GM21528 (cell line): Measurements from ENCODE around the gene CTPS1.
A peak's percentile ranks its signal among the peaks of the same experiment; 100 is the strongest.

Source experiments
- ATAC-seq: cut with Tn5 transposase; IDR thresholded peaks from one replicate; pipeline ENCODE4 v1.9.1; 2021; ENCODE audit warnings: mild to moderate bottlenecking, moderate library complexity; ENCODE audit not compliant: unreplicated experiment, low FRiP score

Gene CTPS1

DNA sequence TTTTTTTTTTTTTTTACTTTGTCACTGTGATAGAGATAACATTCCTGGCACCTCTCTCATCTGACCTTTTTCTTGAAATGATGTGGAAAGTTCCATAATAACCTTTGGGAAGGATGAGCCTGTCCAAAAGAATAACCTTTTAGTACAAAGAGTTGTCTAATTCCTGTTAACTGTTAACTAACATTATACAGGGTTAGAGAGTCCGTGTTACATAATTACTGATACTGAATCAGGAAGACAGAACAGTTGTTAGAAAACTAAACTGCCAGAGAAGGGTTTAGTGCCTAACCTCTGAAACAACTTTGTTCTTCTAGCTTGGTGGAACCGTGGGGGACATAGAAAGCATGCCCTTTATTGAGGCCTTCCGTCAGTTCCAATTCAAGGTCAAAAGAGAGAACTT is 8.8 kb downstream of the CTPS1 start:
- ATAC-seq, result no peak

DNA sequence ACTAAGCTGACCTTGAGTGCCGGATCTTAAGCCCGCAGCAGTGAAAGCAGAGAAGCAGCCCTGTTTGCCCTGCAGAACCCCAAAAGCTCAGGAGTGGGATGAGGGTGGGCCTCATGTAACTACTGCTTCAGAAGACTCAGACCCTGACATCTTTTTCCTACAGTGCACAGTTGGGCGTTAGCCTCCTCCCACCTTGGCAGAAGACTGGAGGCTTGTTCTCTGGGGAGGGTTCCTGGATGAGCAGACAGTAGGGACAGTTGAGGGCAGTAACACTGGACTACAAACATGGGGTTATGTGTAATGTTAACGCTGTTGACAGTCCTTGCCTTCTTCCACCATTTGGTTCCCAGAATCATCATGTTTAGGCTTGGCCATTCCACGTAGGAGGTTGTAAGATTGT is 9.6 kb downstream of the CTPS1 start:
- no peak for ATAC-seq

DNA sequence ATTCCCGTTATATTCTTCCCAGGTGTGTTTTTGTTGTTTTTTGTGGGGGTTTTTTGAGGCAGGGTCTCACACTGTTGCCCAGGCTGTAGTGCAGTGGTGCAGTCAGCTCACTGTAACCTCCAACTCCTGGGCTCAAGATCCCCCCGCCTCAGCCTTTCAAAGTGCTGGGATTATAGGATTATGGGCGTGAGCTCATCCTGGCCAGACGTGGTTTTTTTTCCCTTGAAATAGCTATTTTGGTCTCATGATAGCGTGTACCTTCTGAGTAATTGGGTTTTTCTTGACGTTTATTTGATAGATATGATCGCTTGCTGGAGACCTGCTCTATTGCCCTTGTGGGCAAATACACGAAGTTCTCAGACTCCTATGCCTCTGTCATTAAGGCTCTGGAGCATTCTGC is 17.6 kb downstream of the CTPS1 start:
- ATAC-seq, result no peak

DNA sequence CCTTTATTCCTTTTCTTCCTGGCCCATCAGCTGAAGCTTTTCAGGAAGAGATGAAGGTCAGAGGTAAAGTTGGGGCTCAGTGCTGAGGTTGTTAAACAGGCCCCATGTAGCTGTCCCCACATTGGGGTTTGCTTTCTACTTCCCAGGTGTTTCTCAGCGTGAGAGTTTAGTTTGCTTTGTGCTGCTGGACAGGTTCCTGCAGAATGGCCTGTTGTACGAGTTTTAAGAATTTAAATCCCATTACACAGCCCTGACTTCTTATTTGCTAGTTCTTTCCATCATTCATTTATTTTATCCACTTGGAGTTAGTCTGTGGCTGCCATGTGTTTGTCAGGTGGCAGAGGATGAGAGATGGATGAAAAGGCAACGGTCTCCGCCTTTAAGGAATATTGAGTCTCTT is 19.2 kb downstream of the CTPS1 start:
- ATAC-seq, result no peak

DNA sequence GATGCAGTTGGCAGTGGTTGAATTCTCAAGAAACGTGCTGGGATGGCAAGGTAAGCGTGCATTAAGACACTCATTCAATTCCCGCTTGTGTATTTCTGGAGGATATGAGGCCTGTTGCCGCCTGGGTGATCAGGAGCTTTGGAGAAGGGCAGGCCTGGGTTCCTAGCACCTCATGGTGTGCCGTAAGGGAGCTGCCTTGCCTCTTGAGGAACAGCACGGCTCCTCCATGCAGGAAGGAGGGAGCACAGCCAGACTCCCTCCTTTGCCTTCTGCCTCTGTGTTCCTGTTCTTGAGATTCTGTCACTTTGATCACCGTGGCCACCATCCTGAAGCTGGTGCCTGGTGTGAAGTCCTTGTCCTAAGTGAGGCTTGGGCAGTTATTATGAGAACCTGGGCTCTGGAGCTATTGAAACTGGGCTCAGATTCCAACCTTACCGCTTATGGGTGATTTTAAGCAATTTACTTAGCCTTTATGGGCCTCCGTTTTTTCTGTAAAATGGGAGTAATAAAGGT is 23.7 kb downstream of the CTPS1 start:
- ATAC-seq, result no peak

DNA sequence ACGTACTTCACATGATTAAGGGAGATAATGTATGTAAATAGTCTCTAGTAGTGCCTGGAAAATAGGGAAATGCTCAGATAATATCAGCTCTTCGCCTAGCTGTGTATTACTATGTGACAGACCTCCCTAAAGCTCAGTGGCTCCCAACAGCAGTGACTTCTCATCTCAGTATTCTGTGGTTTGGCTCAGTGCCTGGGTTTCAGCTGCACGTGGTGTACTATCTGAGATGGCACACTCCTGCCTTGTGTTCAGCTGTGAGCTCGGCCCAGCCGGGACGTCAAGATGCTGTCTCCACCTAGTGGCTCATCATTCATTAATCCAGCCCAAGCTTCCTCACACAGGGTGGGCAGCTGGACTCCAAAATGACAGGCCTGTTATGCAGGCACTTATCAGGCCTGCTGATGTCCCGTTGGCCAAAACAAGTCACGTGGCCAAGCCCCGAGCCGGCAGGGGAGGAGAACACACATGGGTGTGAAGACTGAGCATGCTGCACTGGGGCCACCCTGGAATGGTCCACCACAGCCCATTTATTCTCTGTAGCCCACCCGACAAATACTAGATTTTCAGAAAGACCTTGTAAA is 24.2 kb downstream of the CTPS1 start:
- peak; percentile 96 for ATAC-seq

- no peak for ATAC-seq
These were observed 26.4 kb downstream of the CTPS1 start for GRCh38 chr1:41005876-41006275.

DNA sequence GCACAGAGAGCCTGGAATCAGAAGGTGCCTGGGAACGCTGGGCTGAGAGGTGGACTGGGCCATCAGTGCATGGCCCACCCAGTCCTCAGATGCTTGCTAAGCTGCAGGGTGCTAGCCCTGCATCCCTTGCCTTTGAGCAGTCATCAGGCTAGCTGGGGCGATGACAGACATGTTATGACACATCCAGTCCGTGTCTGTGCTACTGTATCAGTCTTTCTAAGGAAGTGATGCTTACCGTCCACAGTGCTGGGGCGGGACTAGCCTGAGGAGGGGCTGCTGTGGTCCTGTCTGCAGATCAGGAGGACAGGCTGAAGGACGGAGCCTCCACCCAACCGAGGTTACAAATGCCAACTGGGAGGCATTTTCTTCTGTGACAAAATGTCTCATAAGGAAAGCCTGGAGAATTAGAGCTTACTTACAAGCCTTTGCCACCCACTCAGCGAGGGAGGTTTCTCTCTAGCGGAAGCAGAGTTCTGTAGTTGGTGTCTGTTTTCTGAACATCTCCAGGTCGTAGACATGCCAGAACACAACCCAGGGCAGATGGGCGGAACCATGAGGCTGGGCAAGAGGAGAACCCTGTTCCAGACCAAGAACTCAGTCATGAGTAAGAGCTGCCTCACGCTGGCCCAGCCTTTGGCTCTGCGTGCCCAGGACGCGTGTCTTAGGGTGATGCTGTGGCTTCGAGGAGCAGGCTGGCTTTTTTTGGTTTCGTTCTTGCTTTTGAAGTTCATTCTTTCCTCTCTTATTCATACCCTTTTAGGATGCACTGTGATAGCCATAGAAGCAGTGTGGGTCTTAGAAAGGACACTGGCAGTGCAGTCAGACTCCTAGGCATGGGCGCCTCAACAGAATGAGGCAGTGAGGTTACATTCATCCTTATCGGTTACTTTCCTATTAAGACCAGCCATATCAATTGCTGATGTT is 27.7 kb downstream of the CTPS1 start:
- ATAC-seq, result no peak

DNA sequence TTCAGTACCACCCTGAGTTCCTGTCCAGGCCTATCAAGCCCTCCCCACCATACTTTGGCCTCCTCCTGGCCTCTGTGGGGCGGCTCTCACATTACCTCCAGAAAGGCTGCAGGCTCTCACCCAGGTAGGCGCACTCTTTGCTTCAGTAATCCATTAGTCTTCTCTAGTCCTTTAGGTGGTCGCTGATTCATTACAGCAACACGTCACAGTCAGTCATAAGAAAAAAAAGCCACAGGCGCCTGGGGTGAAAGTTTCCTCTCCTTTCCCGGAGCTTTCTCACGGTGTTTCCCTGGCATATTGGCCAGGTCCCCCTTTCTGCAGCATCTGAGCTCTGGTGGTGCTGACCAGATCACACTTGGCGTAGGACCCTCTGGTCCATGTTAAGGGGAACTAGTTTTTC is 30.0 kb downstream of the CTPS1 start:
- no peak for ATAC-seq

GRCh38 chr1:41010345-41010744 is 30.8 kb downstream of the CTPS1 start:
- ATAC-seq, result no peak

- ATAC-seq, result no peak
These were observed 33.5 kb downstream of the CTPS1 start for GRCh38 chr1:41013024-41013423.

DNA sequence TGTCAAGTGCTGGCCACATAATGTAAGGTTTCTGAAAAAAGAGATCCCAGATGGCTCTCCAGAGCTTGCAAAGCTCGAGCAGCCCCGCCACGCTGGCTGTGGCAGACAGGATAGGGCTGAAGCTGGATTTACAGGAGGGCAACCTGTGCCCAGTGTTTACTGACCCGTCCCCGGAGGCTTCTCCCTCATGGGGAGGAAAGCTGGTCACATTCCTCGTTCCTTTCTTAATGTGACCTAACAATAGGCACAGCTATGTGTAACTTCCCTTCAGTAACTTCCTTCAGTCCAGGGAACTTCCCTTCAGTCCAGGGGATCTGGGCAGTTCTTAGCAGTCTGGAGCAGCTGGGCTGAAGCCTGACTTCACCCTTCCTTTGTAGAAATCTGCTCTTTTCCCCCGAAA is 34.3 kb downstream of the CTPS1 start:
- ATAC-seq, result no peak

- ATAC-seq, result no peak
These were observed 35.4 kb downstream of the CTPS1 start for GRCh38 chr1:41014871-41015270.

DNA sequence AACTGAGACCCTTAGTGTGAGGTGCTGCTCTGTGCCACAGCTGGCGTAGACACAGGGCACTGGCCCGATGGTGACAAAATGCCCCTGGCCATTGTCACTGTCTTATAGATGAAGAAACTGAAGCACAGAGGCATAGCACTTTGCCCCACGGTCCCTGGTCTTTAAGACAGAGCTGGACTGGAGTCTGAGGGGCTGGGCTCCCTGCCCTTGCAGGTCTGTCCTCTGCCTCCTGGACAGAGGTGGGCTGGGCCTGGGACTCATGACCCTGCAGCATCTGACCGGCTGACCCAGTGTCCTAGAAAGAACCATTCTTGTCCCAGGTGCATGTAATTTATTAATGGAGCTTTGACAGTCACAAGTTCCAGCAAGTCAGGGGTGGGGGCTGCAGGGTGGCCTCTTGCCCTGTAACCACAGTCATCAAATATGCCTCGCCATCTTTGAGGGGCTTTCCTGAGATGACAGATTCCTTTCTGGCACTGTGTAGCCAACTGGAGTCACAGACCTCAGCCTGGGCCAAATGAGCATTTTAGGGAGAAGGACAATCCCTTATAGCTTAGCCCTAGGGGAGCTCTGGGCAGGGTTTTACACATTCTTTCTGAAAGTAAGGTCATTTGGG is 35.9 kb downstream of the CTPS1 start:
- ATAC-seq, result no peak

DNA sequence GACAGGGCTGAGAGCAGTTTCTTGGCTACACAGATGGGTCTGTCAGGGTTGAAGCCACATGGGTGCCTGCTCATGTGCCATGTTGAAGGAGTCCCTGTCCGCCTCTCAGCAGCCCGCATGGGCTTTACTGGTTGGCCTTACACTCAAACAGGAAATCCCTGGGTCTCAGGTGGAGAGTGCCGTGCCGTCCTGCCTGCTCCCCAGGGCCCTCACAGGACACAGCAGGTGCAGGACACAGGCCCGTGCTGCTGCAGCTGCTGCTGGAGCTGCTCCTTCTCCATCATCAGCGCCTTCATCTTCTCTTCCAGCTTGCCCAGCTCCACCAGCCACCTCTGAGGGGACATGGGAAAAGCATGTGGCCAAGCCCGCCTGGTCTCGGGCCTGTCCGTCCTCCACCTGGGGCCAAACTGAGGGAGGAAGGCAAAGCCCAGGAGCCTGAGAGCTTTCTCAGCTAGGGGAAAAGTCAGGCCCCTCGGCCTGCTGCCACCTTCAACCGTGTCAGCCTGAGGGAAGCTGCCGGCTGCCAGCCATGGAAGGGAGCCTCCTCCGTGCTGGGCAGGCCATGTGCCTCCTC is 36.5 kb downstream of the CTPS1 start:
- no peak for ATAC-seq

- no peak for ATAC-seq
These were observed 37.9 kb downstream of the CTPS1 start for GRCh38 chr1:41017141-41018017.

DNA sequence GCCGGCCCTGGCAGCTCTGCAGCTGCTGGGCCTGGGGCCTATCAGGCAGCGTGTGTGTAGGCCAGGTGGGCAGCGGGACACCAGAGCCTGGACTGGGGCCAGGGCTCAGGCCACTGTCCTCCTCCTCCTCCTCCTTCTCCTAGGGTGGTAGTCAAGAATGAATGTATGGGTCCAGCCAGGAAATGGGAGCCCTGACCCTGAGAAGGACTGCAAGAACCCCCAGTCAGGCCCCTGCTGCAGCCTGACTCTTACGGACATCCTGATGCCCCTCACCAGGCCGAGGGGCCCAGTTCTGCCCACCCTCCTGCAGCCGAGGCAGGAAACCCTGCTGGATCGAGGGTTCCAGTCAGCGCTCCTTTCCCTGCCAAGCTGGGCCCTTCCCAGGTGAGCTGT is 38.5 kb downstream of the CTPS1 start:
- no peak for ATAC-seq

DNA sequence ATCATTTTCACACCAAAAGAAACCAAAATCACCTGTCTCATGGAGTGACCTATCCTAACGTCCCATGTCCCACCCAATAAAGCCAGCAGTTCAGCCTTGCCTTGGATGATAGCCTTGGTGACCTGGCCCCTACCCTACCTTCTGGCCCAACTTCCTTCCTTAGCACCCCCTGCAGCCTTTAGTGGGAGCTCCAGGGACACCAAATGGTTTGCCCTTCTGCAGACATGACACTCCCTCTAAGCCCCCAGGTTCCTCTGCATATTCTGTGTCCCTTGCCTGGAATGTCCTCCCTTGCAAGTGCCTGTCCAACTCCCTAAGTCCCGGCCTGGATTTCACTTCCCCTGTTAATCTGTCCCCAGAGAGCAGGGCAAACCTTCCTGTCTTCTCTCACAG is 39.9 kb downstream of the CTPS1 start:
- ATAC-seq, result no peak

- no peak for ATAC-seq
These were observed 40.6 kb downstream of the CTPS1 start for GRCh38 chr1:41020109-41020576.

DNA sequence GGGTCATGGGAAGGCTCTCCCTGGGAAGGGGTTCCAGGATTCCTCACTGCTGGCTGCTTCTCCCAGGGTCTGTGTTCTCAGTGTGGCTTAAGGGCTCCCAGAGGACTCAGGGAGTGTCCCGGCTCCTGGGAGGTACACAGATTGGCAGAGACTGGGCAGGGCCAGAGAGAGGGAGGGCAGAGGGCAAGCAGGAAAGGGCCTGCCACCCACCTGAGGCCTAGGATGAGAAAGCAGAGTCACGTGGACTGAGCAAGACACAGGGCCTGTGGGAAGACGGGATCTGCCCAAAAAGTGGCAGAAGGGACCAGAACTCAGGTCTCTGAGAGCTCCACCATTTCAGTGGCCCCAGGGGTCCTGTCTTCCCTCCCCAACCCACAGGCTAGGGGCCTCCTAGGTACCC is 41.2 kb downstream of the CTPS1 start:
- no peak for ATAC-seq
